NCI-H460 (cell line): Measurements from ENCODE around the gene BTBD19. TPM values are rescaled to one million over a fixed set of nuclear protein-coding genes. Genes with fewer than 3 reads are reported as not detected.
"Not testable (repeated sequence)": the region's sequence is repeated elsewhere in the genome, so short reads cannot be mapped to it uniquely, and the experiment has no call there.

Experiments
- DNase-seq: peaks from one replicate; pipeline ENCODE4 v3.0.0-alpha.2; 2016; ENCODE audit warnings: low read depth; ENCODE audit errors: extremely low read depth
- total RNA-seq: library from RNA; depleted of rRNA; stranded (reverse); fragments of >200 nt; shearing (Covaris generic); gene quantifications from 2 replicates; pipeline ENCODE4 v1.2.3, GENCODE V29; 2014

BTBD19 gene
- total RNA-seq, 1 experiment from 2014 or later, result 1.5 TPM

- peak; percentile 94 for DNase-seq
Measured at GRCh38 chr1:44807364-44808062, 810 bp upstream of the BTBD19 start.

GRCh38 chr1:44808938-44809917 lies 905 bp downstream of the BTBD19 start:
- DNase-seq, result no peak

- DNase-seq, result no peak
Measured at GRCh38 chr1:44810101-44810761, 1.9 kb downstream of the BTBD19 start.

- not testable (repeated sequence) for DNase-seq
Measured at GRCh38 chr1:44810762-44811105, 2.4 kb downstream of the BTBD19 start.

GRCh38 chr1:44811234-44811633 lies 2.9 kb downstream of the BTBD19 start:
- DNase-seq, result no peak

GRCh38 chr1:44812822-44813543 lies 4.7 kb downstream of the BTBD19 start:
- no peak for DNase-seq

GRCh38 chr1:44815926-44816325 lies 7.6 kb downstream of the BTBD19 start:
- DNase-seq, result not testable (repeated sequence)

GRCh38 chr1:44817307-44817706 lies 9.0 kb downstream of the BTBD19 start:
- no peak for DNase-seq

GRCh38 chr1:44817771-44818495 lies 9.6 kb downstream of the BTBD19 start:
- DNase-seq, result no peak

- DNase-seq, result no peak
Measured at GRCh38 chr1:44819196-44819607, 10.9 kb downstream of the BTBD19 start.

GRCh38 chr1:44819608-44820327 lies 11.4 kb downstream of the BTBD19 start:
- DNase-seq, result peak; percentile 93

- DNase-seq, result no peak
Measured at GRCh38 chr1:44820328-44821239, 12.3 kb downstream of the BTBD19 start.

GRCh38 chr1:44821240-44821715 lies 13.0 kb downstream of the BTBD19 start:
- no peak for DNase-seq

GRCh38 chr1:44822131-44822701 lies 13.9 kb downstream of the BTBD19 start:
- DNase-seq, result no peak

GRCh38 chr1:44822981-44823451 lies 14.7 kb downstream of the BTBD19 start:
- no peak for DNase-seq

- DNase-seq, result not testable (repeated sequence)
Measured at GRCh38 chr1:44824392-44824791, 16.1 kb downstream of the BTBD19 start.

GRCh38 chr1:44826375-44827196 lies 18.3 kb downstream of the BTBD19 start:
- no peak for DNase-seq
